GM10248 (cell line): Measurements from ENCODE around the gene MYD88.
A peak's percentile ranks its signal among the peaks of the same experiment; 100 is the strongest.

ENCODE experiments used
- CTCF ChIA-PET: fragments of 300-600 bp; sonication (Branson Sonifier 250); formaldehyde crosslinking; extraction: SDS; loops from one replicate; lab custom pipeline; 2021; ENCODE audit warnings: antibody characterized with exemption; lab: Yijun Ruan, JAX
- POLR2A ChIA-PET: fragments of 350-650 bp; sonication (Branson Sonifier 250); formaldehyde crosslinking; extraction: SDS; loops from one replicate; lab custom pipeline; 2020; ENCODE audit warnings: antibody characterized with exemption; lab: Yijun Ruan, JAX
- DNase-seq: peaks from one replicate; pipeline ENCODE4 v3.0.0; 2012; ENCODE audit errors: extremely low spot score
- TF ChIP-seq, protein P1 (sequence below): IDR thresholded peaks from 2 replicates; pipeline ENCODE4 v1.5.1; 2012; ENCODE audit warnings: mild to moderate bottlenecking, low read depth; ENCODE audit errors: extremely low read depth, missing control alignments, control extremely low read depth

MYD88 gene

DNA sequence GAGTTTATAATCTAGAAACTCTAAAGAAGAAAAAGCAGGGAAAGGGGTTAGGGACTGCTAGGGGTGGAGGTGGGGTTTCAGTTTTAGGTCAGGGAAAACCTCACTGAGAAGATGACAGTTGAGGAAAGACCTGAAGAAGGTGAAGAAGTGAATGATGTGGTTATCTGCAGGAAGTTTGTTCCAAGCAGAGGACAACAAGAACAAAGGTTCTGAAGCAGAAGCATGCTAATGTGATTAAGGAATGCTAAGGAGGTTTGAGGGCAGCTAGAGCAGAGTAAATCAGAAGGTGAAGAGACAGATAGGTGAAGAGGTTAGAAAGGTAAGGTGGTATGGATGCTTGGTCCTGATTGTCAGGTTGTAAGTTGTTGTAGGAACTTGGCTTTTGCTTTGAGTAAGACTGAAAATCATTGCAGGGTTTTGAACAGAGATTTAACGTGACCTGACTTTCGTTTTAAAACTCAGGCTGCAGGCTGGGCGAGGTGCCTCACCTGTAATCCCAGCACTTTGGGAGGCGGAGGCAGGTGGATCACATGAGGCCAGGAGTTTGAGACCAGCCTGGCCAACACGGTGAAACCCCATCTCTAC, 35.5 kb downstream of the MYD88 start:
- TF ChIP-seq, protein P1, sequence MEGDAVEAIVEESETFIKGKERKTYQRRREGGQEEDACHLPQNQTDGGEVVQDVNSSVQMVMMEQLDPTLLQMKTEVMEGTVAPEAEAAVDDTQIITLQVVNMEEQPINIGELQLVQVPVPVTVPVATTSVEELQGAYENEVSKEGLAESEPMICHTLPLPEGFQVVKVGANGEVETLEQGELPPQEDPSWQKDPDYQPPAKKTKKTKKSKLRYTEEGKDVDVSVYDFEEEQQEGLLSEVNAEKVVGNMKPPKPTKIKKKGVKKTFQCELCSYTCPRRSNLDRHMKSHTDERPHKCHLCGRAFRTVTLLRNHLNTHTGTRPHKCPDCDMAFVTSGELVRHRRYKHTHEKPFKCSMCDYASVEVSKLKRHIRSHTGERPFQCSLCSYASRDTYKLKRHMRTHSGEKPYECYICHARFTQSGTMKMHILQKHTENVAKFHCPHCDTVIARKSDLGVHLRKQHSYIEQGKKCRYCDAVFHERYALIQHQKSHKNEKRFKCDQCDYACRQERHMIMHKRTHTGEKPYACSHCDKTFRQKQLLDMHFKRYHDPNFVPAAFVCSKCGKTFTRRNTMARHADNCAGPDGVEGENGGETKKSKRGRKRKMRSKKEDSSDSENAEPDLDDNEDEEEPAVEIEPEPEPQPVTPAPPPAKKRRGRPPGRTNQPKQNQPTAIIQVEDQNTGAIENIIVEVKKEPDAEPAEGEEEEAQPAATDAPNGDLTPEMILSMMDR, result no peak
- ChIA-PET POLR2A (no interaction called here), CTCF (no interaction called here)
- DNase-seq, result peak; percentile 25

DNA sequence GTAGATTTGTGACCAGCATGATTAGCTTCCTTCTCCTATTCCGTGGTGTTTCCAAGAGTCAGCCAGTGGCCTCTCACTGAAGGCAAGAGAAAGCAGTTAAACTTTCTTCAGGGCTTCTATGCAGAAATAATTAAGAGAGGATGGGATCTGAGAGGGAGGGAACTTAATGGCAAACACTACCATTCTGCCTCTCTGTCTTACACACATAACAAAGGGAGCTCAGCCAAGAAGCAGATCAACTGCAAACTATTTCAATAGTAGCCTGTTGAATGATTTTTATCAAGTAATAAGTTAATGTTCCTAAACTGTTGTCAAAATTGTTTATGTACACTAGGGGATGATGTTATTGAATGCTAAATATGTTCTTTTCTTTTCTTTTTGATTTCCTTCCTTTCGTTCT, 38.7 kb downstream of the MYD88 start:
- POLR2A ChIA-PET, result no interaction called here
- no peak for DNase-seq
- CTCF ChIA-PET, result interaction anchor here (1.0 kb wide), 1 partner anchor 14 kb away, joined by 3 read pairs; no protein-coding TSS in a partner anchor
- TF ChIP-seq, protein P1, result no peak

DNA sequence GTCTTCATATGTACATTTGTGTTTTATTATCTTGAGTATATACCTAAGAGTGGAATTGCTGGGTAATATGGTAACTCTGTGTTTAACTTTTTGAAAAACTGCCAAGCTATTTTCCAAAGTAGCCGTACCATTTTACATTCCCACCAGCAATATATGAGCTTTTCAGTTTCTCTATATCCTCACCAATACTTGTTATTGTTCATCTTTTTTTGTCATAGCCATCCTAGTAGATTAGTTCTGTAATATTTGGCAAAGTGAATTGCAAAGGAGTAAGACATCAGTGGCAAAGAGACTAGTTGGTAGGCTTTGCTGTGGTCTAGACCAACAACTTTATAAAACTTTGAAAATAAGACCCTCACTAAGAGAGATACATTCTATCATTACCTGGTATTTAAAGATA, 48.3 kb downstream of the MYD88 start:
- ChIA-PET CTCF (interaction anchor here (1.1 kb wide), 1 partner anchor 12 kb away, joined by 5 read pairs; no protein-coding TSS in a partner anchor), POLR2A (no interaction called here)
- TF ChIP-seq, protein P1, result no peak
- no peak for DNase-seq

DNA sequence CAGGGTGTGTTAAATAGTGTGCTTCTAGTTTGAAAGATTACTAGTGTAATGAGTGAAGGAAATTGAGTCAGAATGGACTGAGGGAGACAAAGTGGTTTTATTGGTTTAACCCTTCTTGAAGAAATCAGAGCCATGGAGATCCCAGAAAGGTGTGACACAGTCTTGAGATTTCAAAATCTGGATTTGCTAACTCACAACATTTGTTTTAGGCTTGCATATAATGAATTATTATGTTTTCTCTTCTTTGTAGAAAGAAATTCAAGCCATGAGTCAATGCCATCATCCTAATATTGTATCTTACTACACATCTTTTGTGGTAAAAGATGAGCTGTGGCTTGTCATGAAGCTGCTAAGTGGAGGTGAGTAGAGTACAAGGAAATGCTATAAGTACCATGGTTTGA, 52.0 kb downstream of the MYD88 start:
- TF ChIP-seq, protein P1, result no peak
- ChIA-PET CTCF (interaction anchor here (0.9 to 2.0 kb wide), 6 partner anchors 8 to 53 kb away, joined by 3 to 7 read pairs (median 3); partner anchors contain the start of gene ACAA1), POLR2A (interaction anchor here (0.6 kb wide), 1 partner anchor 954 kb away, joined by 3 read pairs; no protein-coding TSS in a partner anchor)
- no peak for DNase-seq
